AG09319 (cell line): ENCODE results near the gene RAB40C.

Experiments used
- DNase-seq: peaks from one replicate; pipeline ENCODE4 v3.0.0-alpha.2; 2010; ENCODE audit warnings: low read depth; ENCODE audit errors: extremely low read depth
- TF ChIP-seq, protein P1 (sequence below): IDR thresholded peaks from 2 replicates; pipeline ENCODE4 v1.5.1; 2011; ENCODE audit warnings: low read depth, mild to moderate bottlenecking, inconsistent platforms, low read length, moderate library complexity

The RAB40C gene

DNA sequence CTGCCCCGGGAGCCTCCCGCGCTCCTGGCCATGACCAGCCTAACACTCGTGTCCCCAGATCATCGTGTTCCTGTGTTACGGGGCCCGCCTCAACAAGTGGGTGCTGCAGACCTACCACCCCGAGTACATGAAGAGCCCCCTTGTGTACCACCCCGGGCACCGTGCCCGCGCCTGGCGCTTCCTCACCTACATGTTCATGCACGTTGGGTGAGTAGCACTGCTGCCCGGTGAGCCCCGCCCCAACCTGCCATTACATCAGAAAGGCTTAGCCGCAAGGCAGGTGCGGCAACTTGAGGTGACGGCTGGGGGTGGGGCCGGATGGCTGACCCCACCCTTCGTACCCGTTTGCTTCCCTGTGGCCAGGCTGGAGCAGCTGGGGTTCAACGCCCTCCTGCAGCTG, 87.0 kb downstream of the RAB40C start:
- TF ChIP-seq, protein P1, sequence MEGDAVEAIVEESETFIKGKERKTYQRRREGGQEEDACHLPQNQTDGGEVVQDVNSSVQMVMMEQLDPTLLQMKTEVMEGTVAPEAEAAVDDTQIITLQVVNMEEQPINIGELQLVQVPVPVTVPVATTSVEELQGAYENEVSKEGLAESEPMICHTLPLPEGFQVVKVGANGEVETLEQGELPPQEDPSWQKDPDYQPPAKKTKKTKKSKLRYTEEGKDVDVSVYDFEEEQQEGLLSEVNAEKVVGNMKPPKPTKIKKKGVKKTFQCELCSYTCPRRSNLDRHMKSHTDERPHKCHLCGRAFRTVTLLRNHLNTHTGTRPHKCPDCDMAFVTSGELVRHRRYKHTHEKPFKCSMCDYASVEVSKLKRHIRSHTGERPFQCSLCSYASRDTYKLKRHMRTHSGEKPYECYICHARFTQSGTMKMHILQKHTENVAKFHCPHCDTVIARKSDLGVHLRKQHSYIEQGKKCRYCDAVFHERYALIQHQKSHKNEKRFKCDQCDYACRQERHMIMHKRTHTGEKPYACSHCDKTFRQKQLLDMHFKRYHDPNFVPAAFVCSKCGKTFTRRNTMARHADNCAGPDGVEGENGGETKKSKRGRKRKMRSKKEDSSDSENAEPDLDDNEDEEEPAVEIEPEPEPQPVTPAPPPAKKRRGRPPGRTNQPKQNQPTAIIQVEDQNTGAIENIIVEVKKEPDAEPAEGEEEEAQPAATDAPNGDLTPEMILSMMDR: no peak
- DNase-seq: no peak

DNA sequence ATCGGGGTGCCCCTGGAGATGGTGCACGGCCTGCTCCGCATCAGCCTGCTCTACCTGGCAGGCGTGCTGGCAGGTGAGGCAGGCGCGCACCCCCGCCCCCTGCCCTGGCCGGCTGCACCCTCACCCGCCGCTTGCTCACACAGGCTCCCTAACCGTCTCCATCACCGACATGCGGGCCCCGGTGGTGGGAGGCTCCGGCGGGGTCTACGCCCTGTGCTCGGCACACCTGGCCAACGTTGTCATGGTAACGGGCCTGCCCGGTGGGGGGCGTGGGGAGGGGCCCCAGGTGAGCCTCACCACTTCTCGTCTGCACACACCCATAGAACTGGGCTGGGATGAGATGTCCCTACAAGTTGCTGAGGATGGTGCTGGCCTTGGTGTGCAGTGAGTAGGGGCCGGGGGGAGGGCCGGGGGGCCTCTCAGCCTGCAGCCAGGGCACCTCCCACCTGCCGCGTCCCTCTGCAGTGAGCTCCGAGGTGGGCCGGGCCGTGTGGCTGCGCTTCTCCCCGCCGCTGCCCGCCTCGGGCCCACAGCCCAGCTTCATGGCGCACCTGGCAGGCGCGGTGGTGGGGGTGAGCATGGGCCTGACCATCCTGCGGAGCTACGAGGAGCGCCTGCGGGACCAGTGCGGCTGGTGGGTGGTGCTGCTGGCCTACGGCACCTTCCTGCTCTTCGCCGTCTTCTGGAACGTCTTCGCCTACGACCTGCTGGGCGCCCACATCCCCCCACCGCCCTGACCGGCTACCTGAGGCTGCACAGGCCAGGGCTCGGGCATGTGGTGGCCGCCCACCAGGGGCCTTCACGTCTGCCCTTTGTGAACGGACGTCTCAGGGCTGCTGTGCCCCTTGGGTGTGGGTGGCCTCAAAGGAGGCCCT, 87.7 kb downstream of the RAB40C start:
- TF ChIP-seq, protein P1: no peak

DNA sequence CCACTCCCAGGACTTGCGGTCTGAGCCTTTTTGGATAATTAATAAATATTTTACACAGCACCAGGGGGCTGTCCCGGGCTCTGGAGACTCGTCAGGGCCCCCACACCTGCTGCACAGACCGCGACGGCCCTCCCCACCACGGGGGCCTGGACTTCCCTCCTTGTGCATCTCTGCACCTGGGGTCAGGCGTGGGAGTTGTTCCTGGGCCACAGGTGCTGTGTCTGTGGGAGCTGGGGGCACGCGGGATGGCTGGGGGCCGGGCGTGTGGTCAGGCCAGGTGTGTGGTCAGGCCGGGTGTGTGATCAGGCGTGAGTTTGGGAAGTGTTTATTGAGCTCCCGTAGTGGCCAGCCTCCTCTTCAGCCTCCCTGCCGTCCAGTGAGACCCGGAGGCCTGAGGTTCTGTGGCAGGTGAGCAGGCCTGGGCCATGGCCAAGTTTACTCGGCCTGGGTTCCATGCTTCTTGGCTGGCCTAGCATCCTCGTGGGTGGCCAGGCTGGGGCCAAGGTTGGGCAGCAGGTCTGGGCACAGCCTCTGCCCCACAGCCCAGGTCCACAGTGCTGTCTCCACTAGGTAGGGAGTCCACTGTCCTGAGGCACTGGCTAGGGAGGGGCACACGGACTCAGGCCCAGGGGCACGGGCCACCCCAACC, 88.5 kb downstream of the RAB40C start:
- TF ChIP-seq, protein P1: no peak
- no peak for DNase-seq

More for the DNA sequence above, 87.7 kb downstream of the RAB40C start:
- no peak for DNase-seq
